ENCODE measurements around the gene NIPAL1.

GRCh38 chr4:48012824-48013223 is 3.7 kb upstream of the NIPAL1 start:
- TF ChIP-seq, protein P1, sequence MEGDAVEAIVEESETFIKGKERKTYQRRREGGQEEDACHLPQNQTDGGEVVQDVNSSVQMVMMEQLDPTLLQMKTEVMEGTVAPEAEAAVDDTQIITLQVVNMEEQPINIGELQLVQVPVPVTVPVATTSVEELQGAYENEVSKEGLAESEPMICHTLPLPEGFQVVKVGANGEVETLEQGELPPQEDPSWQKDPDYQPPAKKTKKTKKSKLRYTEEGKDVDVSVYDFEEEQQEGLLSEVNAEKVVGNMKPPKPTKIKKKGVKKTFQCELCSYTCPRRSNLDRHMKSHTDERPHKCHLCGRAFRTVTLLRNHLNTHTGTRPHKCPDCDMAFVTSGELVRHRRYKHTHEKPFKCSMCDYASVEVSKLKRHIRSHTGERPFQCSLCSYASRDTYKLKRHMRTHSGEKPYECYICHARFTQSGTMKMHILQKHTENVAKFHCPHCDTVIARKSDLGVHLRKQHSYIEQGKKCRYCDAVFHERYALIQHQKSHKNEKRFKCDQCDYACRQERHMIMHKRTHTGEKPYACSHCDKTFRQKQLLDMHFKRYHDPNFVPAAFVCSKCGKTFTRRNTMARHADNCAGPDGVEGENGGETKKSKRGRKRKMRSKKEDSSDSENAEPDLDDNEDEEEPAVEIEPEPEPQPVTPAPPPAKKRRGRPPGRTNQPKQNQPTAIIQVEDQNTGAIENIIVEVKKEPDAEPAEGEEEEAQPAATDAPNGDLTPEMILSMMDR (IDR thresholded peaks at IDR 0.05), result no peak
- no peak for TF ChIP-seq POLR2A (IDR thresholded peaks at IDR 0.05)

Data from lower leg skin (tissue), 3 donors.